Stimulated activated naive B cell treated with anti-CD40 and anti-IgM and Interleukin-4, amounts not matched to agents 10 μg/mL and 1 μg/mL and 100 μg/mL, for 72 hours (primary cell): Measurements from ENCODE around the gene SPOPL.

Experiments
- ATAC-seq, 2 donors: fragments of 150-1000 bp; cut with Tn5 transposase; replicated peaks; 2 replicates each; pipeline ENCODE4 v1.10.0; 2021; ENCODE audit warnings: moderate library complexity in 1 of 2
- DNase-seq: peaks from one replicate; pipeline ENCODE4 v3.0.0; 2021
- H3K27ac Mint-ChIP-seq: one replicate; pipeline ENCODE4 v1.8.0; 2022; ENCODE audit warnings: mild to moderate bottlenecking, mixed read lengths
- H3K27me3 Mint-ChIP-seq, 2 donors: one replicate each; pipeline ENCODE4 v1.8.0; 2022; ENCODE audit warnings: mixed read lengths in 2 of 2
- H3K36me3 Mint-ChIP-seq, 2 donors: one replicate each; pipeline ENCODE4 v1.8.0; 2022; ENCODE audit warnings: mixed read lengths in 2 of 2, mild to moderate bottlenecking in 1 of 2
- H3K4me1 Mint-ChIP-seq, 2 donors: one replicate each; pipeline ENCODE4 v1.8.0; 2022; ENCODE audit warnings: mixed read lengths in 2 of 2, mild to moderate bottlenecking in 1 of 2
- H3K4me3 Mint-ChIP-seq, 2 donors: one replicate each; pipeline ENCODE4 v1.8.0; 2022; ENCODE audit warnings: mild to moderate bottlenecking in 2 of 2, mixed read lengths in 2 of 2, moderate library complexity in 1 of 2
- H3K9me3 Mint-ChIP-seq, 2 donors: one replicate each; pipeline ENCODE4 v1.8.0; 2022; ENCODE audit warnings: mixed read lengths in 2 of 2, mild to moderate bottlenecking in 1 of 2

SPOPL gene

GRCh38 chr2:138502255-138503086, 901 bp downstream of the SPOPL start:
- Mint-ChIP-seq H3K27ac (peak overlapping the region; percentile 96), H3K4me3 (peak overlapping the region; percentile 95 to 97), H3K36me3 (peaks cover 12 to 17% of the 10 kb centered on the region in 2 donors), H3K27me3 (no peaks in the 10 kb centered on the region), H3K4me1 (peaks cover 21 to 55% of the 10 kb centered on the region in 2 donors), H3K9me3 (no peaks in the 10 kb centered on the region)
- ATAC-seq (peak in 1 of 2 donors; percentile 1), DNase-seq (no peak)

- Mint-ChIP-seq H3K27me3 (no peaks in the 10 kb centered on the region), H3K4me1 (peaks cover 21 to 56% of the 10 kb centered on the region in 2 donors), H3K9me3 (no peaks in the 10 kb centered on the region), H3K4me3 (peak overlapping the region; percentile 95 to 97), H3K27ac (peak overlapping the region; percentile 96), H3K36me3 (peaks cover 12 to 15% of the 10 kb centered on the region in 2 donors)
- DNase-seq, result no peak
- ATAC-seq, result peak; percentile 10 to 20
Measured at GRCh38 chr2:138503087-138503442, 1.5 kb downstream of the SPOPL start.

- Mint-ChIP-seq H3K4me1 (peaks cover 21 to 56% of the 10 kb centered on the region in 2 donors), H3K36me3 (peaks cover 12% of the 10 kb centered on the region in 2 donors)
- ATAC-seq, result no peak
Measured at GRCh38 chr2:138503652-138504051, 2.1 kb downstream of the SPOPL start.

GRCh38 chr2:138504092-138504491, 2.5 kb downstream of the SPOPL start:
- Mint-ChIP-seq H3K4me1 (peaks cover 21 to 56% of the 10 kb centered on the region in 2 donors), H3K27me3 (no peaks in the 10 kb centered on the region), H3K4me3 (peak overlapping the region; percentile 69 to 72), H3K27ac (peak overlapping the region; percentile 37), H3K36me3 (peaks cover 12% of the 10 kb centered on the region in 2 donors), H3K9me3 (no peaks in the 10 kb centered on the region)
- ATAC-seq, result no peak
- no peak for DNase-seq

More at GRCh38 chr2:138503652-138504051, 2.1 kb downstream of the SPOPL start:
- peak overlapping the region; percentile 37 to 95 for H3K4me3 Mint-ChIP-seq
- H3K27ac Mint-ChIP-seq, result no peak overlapping the region
- no peaks in the 10 kb centered on the region for H3K9me3 Mint-ChIP-seq
- DNase-seq, result no peak
- no peaks in the 10 kb centered on the region for H3K27me3 Mint-ChIP-seq

GRCh38 chr2:138504546-138505235, 3.1 kb downstream of the SPOPL start:
- H3K27me3 Mint-ChIP-seq, result no peaks in the 10 kb centered on the region
- peaks cover 2% of the 10 kb centered on the region in 2 donors for H3K9me3 Mint-ChIP-seq
- H3K4me3 Mint-ChIP-seq, result peak overlapping the region; percentile 69 to 72
- ATAC-seq (peak; percentile 39 to 55), DNase-seq (no peak)
- peak overlapping the region; percentile 37 for H3K27ac Mint-ChIP-seq
- H3K36me3 Mint-ChIP-seq, result peaks cover 15% of the 10 kb centered on the region in 2 donors
- H3K4me1 Mint-ChIP-seq, result peaks cover 23 to 59% of the 10 kb centered on the region in 2 donors

GRCh38 chr2:138507267-138507666, 5.7 kb downstream of the SPOPL start:
- peaks cover 4 to 5% of the 10 kb centered on the region in 2 donors for H3K9me3 Mint-ChIP-seq
- H3K27ac Mint-ChIP-seq, result no peak overlapping the region
- no peak for DNase-seq
- H3K4me1 Mint-ChIP-seq, result peaks cover 27 to 52% of the 10 kb centered on the region in 2 donors
- no peaks in the 10 kb centered on the region for H3K27me3 Mint-ChIP-seq
- peaks cover 19 to 20% of the 10 kb centered on the region in 2 donors for H3K36me3 Mint-ChIP-seq
- no peak overlapping the region for H3K4me3 Mint-ChIP-seq
- ATAC-seq, result no peak

GRCh38 chr2:138510319-138510718, 8.7 kb downstream of the SPOPL start:
- DNase-seq (no peak), ATAC-seq (no peak)
- Mint-ChIP-seq H3K9me3 (peaks cover 8 to 11% of the 10 kb centered on the region in 2 donors), H3K36me3 (peaks cover 19 to 24% of the 10 kb centered on the region in 2 donors), H3K27me3 (no peaks in the 10 kb centered on the region), H3K4me3 (no peak overlapping the region), H3K4me1 (peaks cover 37 to 57% of the 10 kb centered on the region in 2 donors), H3K27ac (no peak overlapping the region)

- Mint-ChIP-seq H3K27me3 (no peaks in the 10 kb centered on the region), H3K36me3 (peaks cover 16 to 30% of the 10 kb centered on the region in 2 donors), H3K4me3 (no peak overlapping the region), H3K4me1 (peaks cover 34 to 57% of the 10 kb centered on the region in 2 donors), H3K27ac (peak overlapping the region; percentile 22), H3K9me3 (peaks cover 9 to 15% of the 10 kb centered on the region in 2 donors)
- DNase-seq, result no peak
- no peak for ATAC-seq
Measured at GRCh38 chr2:138512672-138513071, 11.1 kb downstream of the SPOPL start.

- Mint-ChIP-seq H3K9me3 (peaks cover 9 to 15% of the 10 kb centered on the region in 2 donors), H3K27me3 (no peaks in the 10 kb centered on the region), H3K27ac (no peak overlapping the region), H3K36me3 (peaks cover 16 to 30% of the 10 kb centered on the region in 2 donors), H3K4me1 (peaks cover 36 to 68% of the 10 kb centered on the region in 2 donors), H3K4me3 (no peak overlapping the region)
- DNase-seq (no peak), ATAC-seq (no peak)
Measured at GRCh38 chr2:138514173-138514572, 12.6 kb downstream of the SPOPL start.

GRCh38 chr2:138515092-138515491, 13.5 kb downstream of the SPOPL start:
- Mint-ChIP-seq H3K4me1 (peaks cover 33 to 67% of the 10 kb centered on the region in 2 donors), H3K27ac (no peak overlapping the region), H3K4me3 (no peak overlapping the region), H3K27me3 (no peaks in the 10 kb centered on the region), H3K36me3 (peaks cover 10 to 23% of the 10 kb centered on the region in 2 donors), H3K9me3 (peaks cover 8 to 10% of the 10 kb centered on the region in 2 donors)
- ATAC-seq, result no peak
- no peak for DNase-seq

- Mint-ChIP-seq H3K27ac (peak overlapping the region; percentile 0), H3K4me3 (no peak overlapping the region), H3K27me3 (no peaks in the 10 kb centered on the region), H3K4me1 (peaks cover 33 to 70% of the 10 kb centered on the region in 2 donors), H3K9me3 (peaks cover 5 to 10% of the 10 kb centered on the region in 2 donors), H3K36me3 (peaks cover 8 to 20% of the 10 kb centered on the region in 2 donors)
- ATAC-seq, result no peak
- no peak for DNase-seq
Measured at GRCh38 chr2:138516030-138516704, 14.6 kb downstream of the SPOPL start.

GRCh38 chr2:138518860-138519259, 17.3 kb downstream of the SPOPL start:
- H3K27me3 Mint-ChIP-seq, result no peaks in the 10 kb centered on the region
- H3K4me3 Mint-ChIP-seq, result no peak overlapping the region
- DNase-seq (no peak), ATAC-seq (no peak)
- peaks cover 39 to 82% of the 10 kb centered on the region in 2 donors for H3K4me1 Mint-ChIP-seq
- H3K27ac Mint-ChIP-seq, result no peak overlapping the region
- H3K9me3 Mint-ChIP-seq, result peaks cover 6 to 13% of the 10 kb centered on the region in 2 donors
- H3K36me3 Mint-ChIP-seq, result peaks cover 19 to 32% of the 10 kb centered on the region in 2 donors

GRCh38 chr2:138521821-138522220, 20.3 kb downstream of the SPOPL start:
- Mint-ChIP-seq H3K4me3 (no peak overlapping the region), H3K27me3 (no peaks in the 10 kb centered on the region), H3K36me3 (peaks cover 34 to 46% of the 10 kb centered on the region in 2 donors), H3K9me3 (peaks cover 16 to 19% of the 10 kb centered on the region in 2 donors), H3K4me1 (peaks cover 34 to 70% of the 10 kb centered on the region in 2 donors), H3K27ac (no peak overlapping the region)
- ATAC-seq (no peak), DNase-seq (no peak)

- Mint-ChIP-seq H3K27ac (peak overlapping the region; percentile 86), H3K27me3 (no peaks in the 10 kb centered on the region), H3K36me3 (peaks cover 34 to 47% of the 10 kb centered on the region in 2 donors), H3K9me3 (peaks cover 14 to 16% of the 10 kb centered on the region in 2 donors), H3K4me1 (peaks cover 33 to 70% of the 10 kb centered on the region in 2 donors), H3K4me3 (peak overlapping the region; percentile 10 to 28)
- DNase-seq, result no peak
- peak in 1 of 2 donors; percentile 36 for ATAC-seq
Measured at GRCh38 chr2:138522556-138522955, 21.0 kb downstream of the SPOPL start.
